HUES64 (cell line): ENCODE results near the gene TRAPPC14. TPM values are rescaled to one million over a fixed set of nuclear protein-coding genes. Genes with fewer than 3 reads are reported as not detected.
"Not testable (repeated sequence)": the region's sequence is repeated elsewhere in the genome, so short reads cannot be mapped to it uniquely, and the experiment has no call there.

Experiments
- H3K27ac ChIP-seq: 2 replicates; pipeline ENCODE4 v1.7.0; 2013; ENCODE audit warnings: low read depth, low read length, inconsistent platforms
- H3K27me3 ChIP-seq: 2 replicates; pipeline ENCODE4 v1.6.1; 2013; ENCODE audit warnings: mild to moderate bottlenecking, low read length; ENCODE audit not compliant: insufficient read depth
- H3K36me3 ChIP-seq: 2 replicates; pipeline ENCODE4 v1.6.1; 2013; ENCODE audit warnings: mild to moderate bottlenecking, low read length; ENCODE audit not compliant: insufficient read depth
- H3K4me1 ChIP-seq: 2 replicates; pipeline ENCODE4 v1.6.1; 2013; ENCODE audit warnings: mild to moderate bottlenecking, low read length, moderate library complexity; ENCODE audit not compliant: insufficient read depth
- H3K4me3 ChIP-seq: 2 replicates; pipeline ENCODE4 v1.5.1; 2013; ENCODE audit warnings: mild to moderate bottlenecking, low read length, moderate library complexity
- H3K9ac ChIP-seq: 2 replicates; pipeline ENCODE4 v1.6.1; 2013; ENCODE audit warnings: mild to moderate bottlenecking, low read depth, low read length
- H3K9me3 ChIP-seq: 2 replicates; pipeline ENCODE4 v1.6.1; 2013; ENCODE audit warnings: low read depth, low read length; ENCODE audit not compliant: insufficient read depth
- whole genome bisulfite sequencing: fragments of 150-250, 120-280 bp; methylation state at CpG from one replicate; pipeline ENCODE4 v1.1.7; 2013; ENCODE audit warnings: missing lambda C conversion rate; 5-methylcytosine and 5-hydroxymethylcytosine counted together
- polyA plus RNA-seq, 2 experiments: library from polyadenylated mRNA; stranded (reverse); fragments of 50-300 nt; gene quantifications; one replicate each; pipeline ENCODE4 v1.2.3, GENCODE V29; 2013

Gene TRAPPC14, protein sequence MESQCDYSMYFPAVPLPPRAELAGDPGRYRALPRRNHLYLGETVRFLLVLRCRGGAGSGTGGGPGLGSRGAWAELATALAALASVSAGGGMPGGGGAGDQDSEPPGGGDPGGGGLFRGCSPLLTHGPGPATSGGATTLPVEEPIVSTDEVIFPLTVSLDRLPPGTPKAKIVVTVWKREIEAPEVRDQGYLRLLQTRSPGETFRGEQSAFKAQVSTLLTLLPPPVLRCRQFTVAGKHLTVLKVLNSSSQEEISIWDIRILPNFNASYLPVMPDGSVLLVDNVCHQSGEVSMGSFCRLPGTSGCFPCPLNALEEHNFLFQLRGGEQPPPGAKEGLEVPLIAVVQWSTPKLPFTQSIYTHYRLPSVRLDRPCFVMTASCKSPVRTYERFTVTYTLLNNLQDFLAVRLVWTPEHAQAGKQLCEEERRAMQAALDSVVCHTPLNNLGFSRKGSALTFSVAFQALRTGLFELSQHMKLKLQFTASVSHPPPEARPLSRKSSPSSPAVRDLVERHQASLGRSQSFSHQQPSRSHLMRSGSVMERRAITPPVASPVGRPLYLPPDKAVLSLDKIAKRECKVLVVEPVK
- 12.3 TPM for polyA plus RNA-seq (2013, experiment 1 of 2)
- polyA plus RNA-seq (2013, experiment 2 of 2), result 11.9 TPM

DNA sequence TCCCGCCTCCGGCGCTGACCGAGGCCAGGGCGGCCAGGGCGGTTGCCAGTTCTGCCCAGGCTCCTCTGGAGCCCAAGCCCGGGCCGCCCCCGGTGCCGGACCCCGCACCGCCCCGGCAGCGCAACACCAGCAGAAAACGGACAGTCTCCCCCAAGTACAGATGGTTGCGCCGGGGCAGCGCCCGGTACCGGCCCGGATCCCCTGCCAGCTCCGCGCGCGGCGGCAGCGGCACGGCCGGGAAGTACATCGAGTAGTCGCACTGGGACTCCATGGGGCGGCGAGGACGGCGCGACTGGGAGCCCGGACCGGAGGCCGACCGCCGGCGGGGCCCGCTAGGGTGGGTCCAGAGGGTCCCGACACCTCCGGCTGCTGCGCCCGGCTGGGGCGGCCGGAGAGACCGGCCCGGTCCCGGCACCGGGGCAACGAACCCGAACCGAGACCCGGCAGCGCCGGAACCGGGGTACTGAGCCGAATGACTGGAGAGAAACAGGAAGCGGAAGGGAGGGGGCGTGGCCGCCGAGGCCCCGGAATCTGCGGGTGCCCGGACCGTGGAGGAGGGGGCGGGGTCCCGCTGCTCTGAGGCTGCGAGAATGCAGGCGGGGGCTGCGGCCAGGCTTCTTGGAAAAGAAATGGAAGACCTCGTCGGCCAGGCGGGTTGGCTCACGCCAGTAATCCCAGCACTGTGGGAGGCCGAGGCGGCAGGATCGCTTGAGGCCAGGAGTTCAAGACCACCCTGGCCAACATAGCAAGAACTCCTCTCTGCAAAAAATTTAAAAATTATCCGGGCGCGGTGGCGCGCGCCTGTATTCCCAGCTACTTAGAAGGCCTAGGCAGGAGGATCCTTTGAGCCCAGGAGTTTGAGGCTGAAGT, at the start of gene TRAPPC14:
Gene TRAPPC14 (minus strand): TSS at position 495 of the 870 bp plus-strand sequence. CDS start 224 bp downstream, at position 271.
- Histone ChIP-seq H3K36me3 (peaks cover 37% of the 10 kb centered on the region), H3K4me1 (peaks cover 13% of the 10 kb centered on the region; the same call in 1 of the 2 replicates), H3K27ac (peak within 1 kb of the TSS; percentile 82; the same call in 1 of the 2 replicates), H3K9me3 (no peaks in the 10 kb centered on the region), H3K27me3 (no peaks in the 10 kb centered on the region), H3K4me3 (peak within 1 kb of the TSS; percentile 80), H3K9ac (peak within 1 kb of the TSS; percentile 79)
- 4% methylated on average over 87 of the region's 87 CpGs for WGBS

DNA sequence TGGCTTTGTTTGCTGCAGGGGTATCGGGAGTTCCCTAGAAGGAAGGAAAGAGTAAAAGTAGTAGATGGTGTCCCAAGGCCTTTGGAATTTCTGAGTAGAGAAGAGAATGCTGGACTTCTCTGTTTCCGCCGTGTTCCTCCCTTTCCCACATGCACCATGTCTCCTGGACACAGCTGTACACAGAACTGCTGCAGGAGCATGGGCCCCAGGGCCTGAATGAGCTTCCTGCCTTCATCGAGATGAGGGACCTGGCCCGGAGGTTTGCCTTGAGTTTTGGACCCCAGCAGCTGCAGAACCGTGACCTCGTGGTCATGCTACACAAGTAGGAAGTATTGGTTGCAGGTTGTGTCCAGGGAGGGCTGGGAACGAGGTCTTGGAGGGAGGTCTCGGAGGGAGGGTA, 45.9 kb upstream of the TRAPPC14 start:
- Histone ChIP-seq H3K9me3 (no peaks in the 10 kb centered on the region), H3K4me3 (no peak overlapping the region), H3K27ac (no peak overlapping the region), H3K9ac (no peak overlapping the region), H3K27me3 (peaks cover 5% of the 10 kb centered on the region; the same call in 1 of the 2 replicates), H3K36me3 (no peaks in the 10 kb centered on the region), H3K4me1 (0 out of 2 replicates have a peak, but pooled peaks cover 4% of the 10 kb centered on the region)
- 92% methylated on average over 9 of the region's 9 CpGs for WGBS

- no peaks in the 10 kb centered on the region for H3K9me3 ChIP-seq
- no peak overlapping the region for H3K4me3 ChIP-seq
- H3K27me3 ChIP-seq, result peaks cover 5% of the 10 kb centered on the region; the same call in 1 of the 2 replicates
- H3K27ac ChIP-seq, result no peak overlapping the region
- 0 out of 2 replicates have a peak, but pooled peaks cover 4% of the 10 kb centered on the region for H3K4me1 ChIP-seq
- H3K9ac ChIP-seq, result no peak overlapping the region
- WGBS, result 88% methylated on average over 10 of the region's 11 CpGs
- H3K36me3 ChIP-seq, result no peaks in the 10 kb centered on the region
Observed at GRCh38 chr7:100200693-100201092, 42.2 kb upstream of the TRAPPC14 start.

- H3K9ac ChIP-seq, result no peak overlapping the region
- H3K36me3 ChIP-seq, result no peaks in the 10 kb centered on the region
- 0 out of 2 replicates have a peak, but pooled peaks cover 4% of the 10 kb centered on the region for H3K4me1 ChIP-seq
- H3K27me3 ChIP-seq, result peaks cover 5% of the 10 kb centered on the region; the same call in 1 of the 2 replicates
- WGBS, result 95% methylated on average over 9 of the region's 10 CpGs
- no peak overlapping the region for H3K27ac ChIP-seq
- H3K9me3 ChIP-seq, result no peaks in the 10 kb centered on the region
- no peak overlapping the region for H3K4me3 ChIP-seq
Observed at GRCh38 chr7:100198266-100198665, 39.7 kb upstream of the TRAPPC14 start.

GRCh38 chr7:100195901-100196322, 37.4 kb upstream of the TRAPPC14 start:
- H3K4me1 ChIP-seq, H3K27me3 ChIP-seq, H3K9ac ChIP-seq, H3K9me3 ChIP-seq, H3K4me3 ChIP-seq, H3K27ac ChIP-seq, H3K36me3 ChIP-seq: not testable (repeated sequence)
- over 99% methylated on average over 5 of the region's 6 CpGs for WGBS

DNA sequence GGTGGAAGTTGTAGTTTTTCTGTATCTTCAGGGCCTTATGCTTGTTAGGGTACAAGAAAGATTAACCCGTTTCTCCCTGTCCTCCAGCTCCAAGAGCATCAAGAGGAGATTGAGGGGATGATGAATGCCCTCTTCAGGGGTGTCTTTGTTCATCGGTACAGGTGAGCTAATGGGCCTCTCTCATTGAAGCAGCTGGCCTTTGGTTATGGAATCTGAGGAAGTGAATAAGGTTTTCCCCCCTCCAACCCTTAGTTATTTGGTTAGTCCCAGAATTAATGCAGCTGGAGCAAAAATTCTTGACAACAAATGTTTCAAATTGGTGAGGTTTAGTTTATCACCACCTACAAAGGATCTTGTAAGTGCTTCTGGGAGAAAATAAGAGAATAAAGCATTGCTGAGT, 36.7 kb upstream of the TRAPPC14 start:
- Histone ChIP-seq H3K27ac (no peak overlapping the region), H3K27me3 (peaks cover 1% of the 10 kb centered on the region; the same call in 1 of the 2 replicates), H3K4me3 (no peak overlapping the region), H3K4me1 (0 out of 2 replicates have a peak, but pooled peaks cover 3% of the 10 kb centered on the region), H3K9me3 (no peaks in the 10 kb centered on the region), H3K9ac (no peak overlapping the region), H3K36me3 (no peaks in the 10 kb centered on the region)
- WGBS, result 79% methylated on average over 2 of the region's 2 CpGs

- H3K4me3 ChIP-seq, result no peak overlapping the region
- no peaks in the 10 kb centered on the region for H3K4me1 ChIP-seq
- no peaks in the 10 kb centered on the region for H3K9me3 ChIP-seq
- H3K36me3 ChIP-seq, result no peaks in the 10 kb centered on the region
- H3K27me3 ChIP-seq, result no peaks in the 10 kb centered on the region; the same call in 1 of the 2 replicates
- no peak overlapping the region for H3K27ac ChIP-seq
- no peak overlapping the region for H3K9ac ChIP-seq
- 76% methylated on average over 3 of the region's 3 CpGs for WGBS
Observed at GRCh38 chr7:100192969-100193368, 34.4 kb upstream of the TRAPPC14 start.

GRCh38 chr7:100192281-100192862, 33.8 kb upstream of the TRAPPC14 start:
- H3K36me3 ChIP-seq, H3K27ac ChIP-seq, H3K9me3 ChIP-seq, H3K27me3 ChIP-seq, H3K4me1 ChIP-seq, H3K9ac ChIP-seq, H3K4me3 ChIP-seq: not testable (repeated sequence)
- 93% methylated on average over 5 of the region's 6 CpGs for WGBS

GRCh38 chr7:100191775-100192174, 33.3 kb upstream of the TRAPPC14 start:
- no peaks in the 10 kb centered on the region for H3K36me3 ChIP-seq
- H3K4me3 ChIP-seq, result no peak overlapping the region
- H3K4me1 ChIP-seq, result no peaks in the 10 kb centered on the region
- no peaks in the 10 kb centered on the region for H3K9me3 ChIP-seq
- no peak overlapping the region for H3K27ac ChIP-seq
- H3K27me3 ChIP-seq, result no peaks in the 10 kb centered on the region; the same call in 1 of the 2 replicates
- 94% methylated on average over 1 of the region's 2 CpGs for WGBS
- H3K9ac ChIP-seq, result no peak overlapping the region

DNA sequence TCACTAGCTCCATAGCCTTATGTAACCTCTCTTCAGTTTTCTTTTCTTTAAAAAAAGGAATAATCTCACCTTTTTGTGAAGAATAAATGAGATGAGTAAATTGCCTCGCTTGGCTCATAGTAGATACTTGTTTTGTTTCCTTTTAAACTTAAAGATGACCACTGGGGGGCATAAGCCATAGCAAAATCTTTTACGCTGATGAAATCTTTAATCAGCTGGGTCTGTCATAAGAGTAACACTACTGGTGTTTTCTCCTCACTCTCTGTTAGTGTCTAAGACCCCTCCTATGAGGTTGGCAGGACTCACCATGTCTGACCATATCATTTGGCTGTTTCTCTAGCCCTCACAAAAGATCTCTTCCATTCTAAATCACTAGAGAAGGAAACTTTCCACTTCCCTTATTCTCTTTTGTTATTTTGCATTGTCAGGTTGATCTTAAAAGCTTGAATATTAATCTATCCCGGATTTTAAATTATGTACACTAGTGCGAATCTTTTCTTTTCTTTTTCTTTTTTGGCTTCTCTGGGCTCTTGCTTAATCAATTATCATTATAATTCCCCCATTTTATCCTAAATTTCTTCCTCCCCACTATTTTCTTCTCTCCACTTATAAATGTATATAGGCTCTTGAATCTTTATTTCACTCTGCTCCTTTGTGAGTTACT, 31.7 kb upstream of the TRAPPC14 start:
- no peak overlapping the region for H3K9ac ChIP-seq
- H3K4me3 ChIP-seq, result no peak overlapping the region
- no peaks in the 10 kb centered on the region for H3K36me3 ChIP-seq
- H3K9me3 ChIP-seq, result no peaks in the 10 kb centered on the region
- H3K27me3 ChIP-seq, result no peaks in the 10 kb centered on the region; the same call in 1 of the 2 replicates
- no peaks in the 10 kb centered on the region for H3K4me1 ChIP-seq
- no peak overlapping the region for H3K27ac ChIP-seq
- 87% methylated on average over 4 of the region's 4 CpGs for WGBS
